ENCODE results near the gene PLIN5.

PLIN5 gene

GRCh38 chr19:4516199-4516938 lies 18.7 kb downstream of the PLIN5 start:
- H3K79me2 ChIP-seq (ENCODE audit: low read length) = no peaks in the 10 kb centered on the region
- H3K4me2 ChIP-seq (ENCODE audit: low read depth, low read length) = no peak overlapping the region
- TF ChIP-seq EZH2phosphoT487 (IDR thresholded peaks at IDR 0.05; ENCODE audit: low read length) (no peak), EZH2 (optimal IDR thresholded peaks at IDR 0.05; ENCODE audit: low read depth, low read length) (no peak)
- TF ChIP-seq, protein P1, sequence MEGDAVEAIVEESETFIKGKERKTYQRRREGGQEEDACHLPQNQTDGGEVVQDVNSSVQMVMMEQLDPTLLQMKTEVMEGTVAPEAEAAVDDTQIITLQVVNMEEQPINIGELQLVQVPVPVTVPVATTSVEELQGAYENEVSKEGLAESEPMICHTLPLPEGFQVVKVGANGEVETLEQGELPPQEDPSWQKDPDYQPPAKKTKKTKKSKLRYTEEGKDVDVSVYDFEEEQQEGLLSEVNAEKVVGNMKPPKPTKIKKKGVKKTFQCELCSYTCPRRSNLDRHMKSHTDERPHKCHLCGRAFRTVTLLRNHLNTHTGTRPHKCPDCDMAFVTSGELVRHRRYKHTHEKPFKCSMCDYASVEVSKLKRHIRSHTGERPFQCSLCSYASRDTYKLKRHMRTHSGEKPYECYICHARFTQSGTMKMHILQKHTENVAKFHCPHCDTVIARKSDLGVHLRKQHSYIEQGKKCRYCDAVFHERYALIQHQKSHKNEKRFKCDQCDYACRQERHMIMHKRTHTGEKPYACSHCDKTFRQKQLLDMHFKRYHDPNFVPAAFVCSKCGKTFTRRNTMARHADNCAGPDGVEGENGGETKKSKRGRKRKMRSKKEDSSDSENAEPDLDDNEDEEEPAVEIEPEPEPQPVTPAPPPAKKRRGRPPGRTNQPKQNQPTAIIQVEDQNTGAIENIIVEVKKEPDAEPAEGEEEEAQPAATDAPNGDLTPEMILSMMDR (IDR thresholded peaks at IDR 0.05; ENCODE audit: low read length) = no peak
- H4K20me1 ChIP-seq (ENCODE audit: insufficient read depth, low read length) = no peaks in the 10 kb centered on the region
- H3K27me3 ChIP-seq (replicated peaks; ENCODE audit: insufficient read depth, low read length) = peaks cover 74% of the 10 kb centered on the region
- H3K36me3 ChIP-seq (replicated peaks; ENCODE audit: insufficient read depth, low read length) = no peaks in the 10 kb centered on the region
- no peaks in the 10 kb centered on the region for H3K4me1 ChIP-seq (ENCODE audit: low read length)
- H3K27ac ChIP-seq (ENCODE audit: low read length) = no peak overlapping the region
- H3K9ac ChIP-seq (ENCODE audit: low read length) = no peak overlapping the region
- H3K9me2 ChIP-seq (replicated peaks; ENCODE audit: insufficient read depth, low read length) = no peaks in the 10 kb centered on the region
- no peak overlapping the region for H3K4me3 ChIP-seq (ENCODE audit: low read length)
- no peak overlapping the region for H2AFZ ChIP-seq (ENCODE audit: low read length)
- H3K9me3 ChIP-seq (replicated peaks; ENCODE audit: insufficient read depth, low read length) = no peaks in the 10 kb centered on the region
- no peak for DNase-seq
- no peaks in the 10 kb centered on the region for H3F3A ChIP-seq (ENCODE audit: insufficient read depth, low read length)

- no peak for DNase-seq
- Histone ChIP-seq H3K4me3 (ENCODE audit: low read length) (no peak overlapping the region), H3K27ac (ENCODE audit: low read length) (no peak overlapping the region), H3K27me3 (replicated peaks; ENCODE audit: insufficient read depth, low read length) (peaks cover 68% of the 10 kb centered on the region), H3K36me3 (replicated peaks; ENCODE audit: insufficient read depth, low read length) (no peaks in the 10 kb centered on the region), H3K9me2 (replicated peaks; ENCODE audit: insufficient read depth, low read length) (no peaks in the 10 kb centered on the region), H4K20me1 (ENCODE audit: insufficient read depth, low read length) (no peaks in the 10 kb centered on the region), H3K79me2 (ENCODE audit: low read length) (no peaks in the 10 kb centered on the region), H3K4me1 (ENCODE audit: low read length) (no peaks in the 10 kb centered on the region), H3K4me2 (ENCODE audit: low read depth, low read length) (no peak overlapping the region), H3F3A (ENCODE audit: insufficient read depth, low read length) (no peaks in the 10 kb centered on the region), H2AFZ (ENCODE audit: low read length) (no peak overlapping the region), H3K9ac (ENCODE audit: low read length) (no peak overlapping the region), H3K9me3 (replicated peaks; ENCODE audit: insufficient read depth, low read length) (no peaks in the 10 kb centered on the region)
- TF ChIP-seq, protein P1 (IDR thresholded peaks at IDR 0.05; ENCODE audit: low read length) = no peak
- TF ChIP-seq EZH2 (optimal IDR thresholded peaks at IDR 0.05; ENCODE audit: low read depth, low read length) (no peak), EZH2phosphoT487 (IDR thresholded peaks at IDR 0.05; ENCODE audit: low read length) (no peak)
Observed at GRCh38 chr19:4515732-4516131, 19.3 kb downstream of the PLIN5 start.

- no peaks in the 10 kb centered on the region for H3K36me3 ChIP-seq (replicated peaks; ENCODE audit: insufficient read depth, low read length)
- no peak overlapping the region for H3K9ac ChIP-seq (ENCODE audit: low read length)
- no peak overlapping the region for H3K4me2 ChIP-seq (ENCODE audit: low read depth, low read length)
- H3K79me2 ChIP-seq (ENCODE audit: low read length) = no peaks in the 10 kb centered on the region
- no peak for TF ChIP-seq EZH2 (optimal IDR thresholded peaks at IDR 0.05; ENCODE audit: low read depth, low read length)
- TF ChIP-seq, protein P1 (IDR thresholded peaks at IDR 0.05; ENCODE audit: low read length) = no peak
- H2AFZ ChIP-seq (ENCODE audit: low read length) = no peak overlapping the region
- H3K27me3 ChIP-seq (replicated peaks; ENCODE audit: insufficient read depth, low read length) = peaks cover 51% of the 10 kb centered on the region
- no peak overlapping the region for H3K27ac ChIP-seq (ENCODE audit: low read length)
- DNase-seq = no peak
- H3K4me1 ChIP-seq (ENCODE audit: low read length) = no peaks in the 10 kb centered on the region
- H3K4me3 ChIP-seq (ENCODE audit: low read length) = no peak overlapping the region
- H3F3A ChIP-seq (ENCODE audit: insufficient read depth, low read length) = no peaks in the 10 kb centered on the region
- no peaks in the 10 kb centered on the region for H3K9me2 ChIP-seq (replicated peaks; ENCODE audit: insufficient read depth, low read length)
- no peaks in the 10 kb centered on the region for H4K20me1 ChIP-seq (ENCODE audit: insufficient read depth, low read length)
- H3K9me3 ChIP-seq (replicated peaks; ENCODE audit: insufficient read depth, low read length) = no peaks in the 10 kb centered on the region
Observed at GRCh38 chr19:4513248-4513647, 21.8 kb downstream of the PLIN5 start.
